ENCODE data around the gene DISP2.

GRCh38 chr15:40418126-40418525, 60.1 kb downstream of the DISP2 start:
- TF ChIP-seq HOXD13 (CRISPR knock-in tag; IDR thresholded peaks at IDR 0.05; ENCODE audit: borderline replicate concordance): no peak
- no peak for TF ChIP-seq ZNF558 (tag by site-specific recombination; IDR thresholded peaks at IDR 0.05)
- TF ChIP-seq CTCF (tag by site-specific recombination; IDR thresholded peaks at IDR 0.05): no peak
- no peak for TF ChIP-seq ZNF398 (tag by site-specific recombination; IDR thresholded peaks at IDR 0.05)
- TF ChIP-seq ZNF704 (tag by site-specific recombination; IDR thresholded peaks at IDR 0.05): no peak
- no peak for TF ChIP-seq ZNF146 (tag by site-specific recombination; IDR thresholded peaks at IDR 0.05)
- TF ChIP-seq ZNF423 (tag by site-specific recombination; IDR thresholded peaks at IDR 0.05): no peak
- no peak for TF ChIP-seq ZNF670 (tag by site-specific recombination; IDR thresholded peaks at IDR 0.05; ENCODE audit: low read depth)
- TF ChIP-seq ZBTB6 (tag by site-specific recombination; IDR thresholded peaks at IDR 0.05): no peak
- TF ChIP-seq REST (tag by site-specific recombination; IDR thresholded peaks at IDR 0.05): no peak
- TF ChIP-seq ZNF792 (tag by site-specific recombination; IDR thresholded peaks at IDR 0.05): no peak
- no peak for TF ChIP-seq PBX3 (CRISPR knock-in tag; IDR thresholded peaks at IDR 0.05)
- no peak for TF ChIP-seq SP7 (tag by site-specific recombination; IDR thresholded peaks at IDR 0.05)
- TF ChIP-seq SCRT2 (tag by site-specific recombination; IDR thresholded peaks at IDR 0.05): no peak

Measured in HEK293 (cell line).